Prostate gland (tissue), 2 donors: ENCODE data around the gene LGI4. TPM values are rescaled to one million over a fixed set of nuclear protein-coding genes. Genes with fewer than 3 reads are reported as not detected.
"Not testable (repeated sequence)": the region's sequence is repeated elsewhere in the genome, so short reads cannot be mapped to it uniquely, and the experiment has no call there.

Source experiments
- DNase-seq: peaks from one replicate; pipeline ENCODE4 v3.0.0-alpha.2; 2019; ENCODE audit warnings: low spot score
- H3K27ac ChIP-seq, 2 donors: fragments of 200-600 bp; sonication (generic); 2 replicates each; pipeline ENCODE4 v1.5.1; 2017 to 2019
- H3K27me3 ChIP-seq: fragments of 200-600 bp; sonication (generic); replicated peaks from 2 replicates; pipeline ENCODE4 v1.5.1; 2019; ENCODE audit not compliant: insufficient read depth
- H3K36me3 ChIP-seq, 2 donors: fragments of 200-600 bp; sonication (generic); 1 replicate in 1 of 2; 2 replicates in 1 of 2; pipeline versions ENCODE4 v1.5.1 to v1.8.1; 2017 to 2019
- H3K4me1 ChIP-seq: fragments of 200-600 bp; sonication (generic); replicated peaks from 2 replicates; pipeline ENCODE4 v1.5.1; 2019
- H3K4me3 ChIP-seq, 2 donors: fragments of 200-600 bp; sonication (generic); 2 replicates each; pipeline ENCODE4 v1.5.1; 2017 to 2019
- H3K9me3 ChIP-seq: fragments of 200-600 bp; sonication (generic); 2 replicates; pipeline ENCODE4 v1.5.1; 2017
- POLR2A ChIP-seq: fragments of 450-650 bp; IDR thresholded peaks from one replicate; pipeline ENCODE4 v1.6.1; 2016; ENCODE audit warnings: antibody characterized with exemption, mild to moderate bottlenecking
- POLR2AphosphoS5 ChIP-seq: sonication (generic); formaldehyde crosslinking; IDR thresholded peaks from one replicate; pipeline ENCODE4 v1.6.1; 2017; ENCODE audit warnings: antibody characterized with exemption
- WGBS: methylation state at CpG from one replicate; pipeline ENCODE4 v1.1.5; 2018; 5-methylcytosine and 5-hydroxymethylcytosine counted together
- intact Hi-C: fragments of 100-400 bp; cut with DNase I; formaldehyde crosslinking; loops from one replicate; pipeline ENCODE4 v1.14.2; 2022
- total RNA-seq, 2 donors: library from RNA; depleted of rRNA; stranded (reverse); fragments of >200 nt; gene quantifications; one replicate each; pipeline ENCODE4 v1.1.0, GENCODE V29; 2016
- TF ChIP-seq, protein P1 (sequence below), 4 experiments: fragments of 200-600 bp in 2 of 4; fragments of 450-650 bp in 2 of 4; sonication (generic) in 2 of 4; IDR thresholded peaks; 1 replicate in 3 of 4; 2 replicates in 1 of 4; pipeline ENCODE4 v1.5.1; 2016 to 2019; ENCODE audit warnings: antibody characterized with exemption in 4 of 4, mild to moderate bottlenecking in 2 of 4, moderate library complexity in 2 of 4

The LGI4 gene
- total RNA-seq, 2 donors from 2014 or later = 9.1 to 16.3 TPM

DNA sequence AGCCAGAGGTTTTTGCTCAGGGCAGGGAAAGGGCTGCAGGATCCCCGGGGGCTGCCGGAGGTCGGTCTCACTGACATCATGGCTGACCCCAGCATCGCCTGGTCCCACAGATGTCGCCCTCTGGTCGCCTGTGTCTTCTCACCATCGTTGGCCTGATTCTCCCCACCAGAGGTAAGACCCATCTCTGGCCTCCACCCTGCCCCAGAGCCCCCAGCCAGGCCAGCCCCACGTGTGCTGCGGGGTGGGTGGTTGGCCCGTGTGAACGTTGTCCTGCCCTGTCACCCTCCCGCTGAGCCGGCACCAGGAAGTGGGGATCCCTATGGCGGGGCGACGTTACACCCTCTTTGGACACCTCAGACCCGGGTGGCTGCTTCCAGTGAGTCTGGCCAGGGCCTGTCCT lies 20.6 kb upstream of the LGI4 start:
- peaks cover 12% of the 10 kb centered on the region for H3K27me3 ChIP-seq
- H3K4me3 ChIP-seq = peak overlapping the region; percentile 37 to 41
- H3K36me3 ChIP-seq = no peaks in the 10 kb centered on the region
- no peak overlapping the region for H3K27ac ChIP-seq
- TF ChIP-seq POLR2A = no peak
- no peak for TF ChIP-seq POLR2AphosphoS5
- TF ChIP-seq, protein P1, sequence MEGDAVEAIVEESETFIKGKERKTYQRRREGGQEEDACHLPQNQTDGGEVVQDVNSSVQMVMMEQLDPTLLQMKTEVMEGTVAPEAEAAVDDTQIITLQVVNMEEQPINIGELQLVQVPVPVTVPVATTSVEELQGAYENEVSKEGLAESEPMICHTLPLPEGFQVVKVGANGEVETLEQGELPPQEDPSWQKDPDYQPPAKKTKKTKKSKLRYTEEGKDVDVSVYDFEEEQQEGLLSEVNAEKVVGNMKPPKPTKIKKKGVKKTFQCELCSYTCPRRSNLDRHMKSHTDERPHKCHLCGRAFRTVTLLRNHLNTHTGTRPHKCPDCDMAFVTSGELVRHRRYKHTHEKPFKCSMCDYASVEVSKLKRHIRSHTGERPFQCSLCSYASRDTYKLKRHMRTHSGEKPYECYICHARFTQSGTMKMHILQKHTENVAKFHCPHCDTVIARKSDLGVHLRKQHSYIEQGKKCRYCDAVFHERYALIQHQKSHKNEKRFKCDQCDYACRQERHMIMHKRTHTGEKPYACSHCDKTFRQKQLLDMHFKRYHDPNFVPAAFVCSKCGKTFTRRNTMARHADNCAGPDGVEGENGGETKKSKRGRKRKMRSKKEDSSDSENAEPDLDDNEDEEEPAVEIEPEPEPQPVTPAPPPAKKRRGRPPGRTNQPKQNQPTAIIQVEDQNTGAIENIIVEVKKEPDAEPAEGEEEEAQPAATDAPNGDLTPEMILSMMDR (IDR thresholded peaks at IDR 0.05) = no peak
- DNase-seq = no peak
- no peaks in the 10 kb centered on the region for H3K9me3 ChIP-seq
- 30% methylated on average over 17 of the region's 17 CpGs for WGBS
- intact Hi-C loops = no loop called here
- no peaks in the 10 kb centered on the region for H3K4me1 ChIP-seq

DNA sequence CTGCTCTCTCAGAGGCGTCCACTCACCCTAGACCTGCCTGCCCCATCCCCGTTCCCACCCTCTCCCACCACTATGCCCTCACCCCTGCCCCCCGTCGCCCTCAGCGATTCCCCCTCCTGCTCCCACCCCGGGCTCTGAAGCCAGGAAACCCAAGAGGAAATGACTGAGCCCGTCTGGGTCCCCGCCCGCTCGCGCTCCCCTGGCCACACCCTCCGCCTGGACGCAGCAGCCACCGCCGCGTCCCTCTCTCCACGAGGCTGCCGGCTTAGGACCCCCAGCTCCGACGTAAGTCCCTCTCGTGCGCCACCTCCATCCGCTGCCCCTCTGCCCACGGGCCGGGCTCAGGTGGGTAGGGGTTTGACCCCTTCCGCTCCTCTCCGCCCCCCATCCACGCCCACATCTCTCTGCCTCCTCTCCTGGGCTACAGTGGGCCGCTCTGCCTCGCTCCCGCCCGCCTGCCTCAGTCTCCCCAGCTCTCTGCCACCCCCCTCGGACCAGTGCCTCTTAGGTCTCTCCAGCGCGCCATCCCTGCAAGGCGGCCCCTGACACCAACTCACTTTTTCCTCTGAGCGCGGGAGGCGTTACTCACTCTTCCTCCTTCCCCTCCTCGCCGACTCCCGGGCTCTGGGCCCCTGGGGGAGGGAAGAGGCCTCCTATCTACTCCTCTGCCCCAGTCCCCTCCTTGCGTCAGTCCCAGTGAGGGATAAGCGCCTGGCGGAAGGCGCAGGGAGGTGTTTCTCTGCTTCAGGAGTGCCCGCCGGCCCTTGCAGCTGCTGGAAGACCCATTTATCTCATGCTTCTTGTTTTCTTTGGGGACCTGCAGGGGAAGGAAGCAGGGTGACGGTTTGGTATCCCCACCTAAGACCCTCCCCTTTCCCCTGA lies 19.9 kb upstream of the LGI4 start, which contains the start of gene FXYD5:
Gene FXYD5 (plus strand): TSS at position 211 of the 882 bp plus-strand sequence. CDS start 816 bp downstream, outside the sequence.
- no peak for DNase-seq
- intact Hi-C loops = no loop called here
- no peaks in the 10 kb centered on the region for H3K36me3 ChIP-seq
- peak within 1 kb of the TSS in 1 of 2 donors; percentile 36 for H3K27ac ChIP-seq
- no peaks in the 10 kb centered on the region for H3K4me1 ChIP-seq
- H3K27me3 ChIP-seq = peaks cover 12% of the 10 kb centered on the region
- H3K9me3 ChIP-seq = no peaks in the 10 kb centered on the region
- peak within 1 kb of the TSS; percentile 37 to 41 for H3K4me3 ChIP-seq
- WGBS = 2% methylated on average over 49 of the region's 49 CpGs
- TF ChIP-seq POLR2A = no peak
- no peak for TF ChIP-seq POLR2AphosphoS5
- TF ChIP-seq, protein P1 (IDR thresholded peaks at IDR 0.05) = no peak

DNA sequence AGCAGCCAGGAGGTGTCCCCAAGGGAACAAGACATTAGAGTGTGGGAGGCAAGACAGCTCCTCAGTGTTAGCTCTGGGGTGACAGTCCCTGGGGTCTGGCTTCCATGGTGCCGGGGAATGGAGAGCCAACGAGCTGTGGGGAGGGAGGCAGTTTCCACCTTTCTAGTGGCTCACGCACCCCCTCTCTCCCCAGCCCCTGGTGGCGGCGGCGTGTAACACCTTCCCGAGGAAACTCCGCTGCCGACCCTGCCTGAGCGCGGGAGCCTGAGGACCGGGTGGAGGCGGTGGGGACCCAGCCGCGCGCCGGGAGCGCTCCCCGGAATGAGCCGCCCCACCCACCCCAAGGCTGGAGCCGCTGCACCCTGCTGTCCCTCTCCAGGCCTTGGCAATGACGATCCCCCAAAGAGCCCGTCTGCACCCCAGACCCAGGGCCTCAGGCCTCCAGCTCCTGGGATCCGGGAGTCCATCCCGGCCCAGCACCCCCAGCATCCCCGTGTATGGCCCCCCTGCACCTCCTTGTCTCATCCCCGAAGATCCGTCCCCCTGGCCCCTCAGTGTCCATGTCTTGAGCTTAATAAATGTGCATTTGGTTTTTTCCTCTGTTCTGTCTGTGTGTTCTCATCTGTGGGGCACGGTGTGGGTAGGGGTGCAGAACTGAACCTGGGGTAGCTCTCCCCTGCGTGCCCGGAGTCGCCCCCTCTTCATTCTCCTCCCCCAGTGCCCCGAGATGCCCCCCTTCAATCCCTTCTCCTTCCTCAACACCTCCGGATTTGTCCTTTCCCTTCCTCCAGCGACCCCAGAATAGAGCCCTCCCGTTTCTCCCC lies 19.1 kb upstream of the LGI4 start:
- TF ChIP-seq, protein P1 (IDR thresholded peaks at IDR 0.05) = peak in 2 of 4 experiments; percentile 23 to 62
- TF ChIP-seq POLR2AphosphoS5 = no peak
- intact Hi-C loops = no loop called here
- 4% methylated on average over 29 of the region's 36 CpGs for WGBS
- Histone ChIP-seq H3K36me3 (no peaks in the 10 kb centered on the region), H3K4me3 (peak overlapping the region; percentile 37 to 41), H3K4me1 (no peaks in the 10 kb centered on the region), H3K9me3 (no peaks in the 10 kb centered on the region), H3K27ac (peak overlapping the region in 1 of 2 donors; percentile 36), H3K27me3 (peaks cover 12% of the 10 kb centered on the region)
- DNase-seq = no peak

DNA sequence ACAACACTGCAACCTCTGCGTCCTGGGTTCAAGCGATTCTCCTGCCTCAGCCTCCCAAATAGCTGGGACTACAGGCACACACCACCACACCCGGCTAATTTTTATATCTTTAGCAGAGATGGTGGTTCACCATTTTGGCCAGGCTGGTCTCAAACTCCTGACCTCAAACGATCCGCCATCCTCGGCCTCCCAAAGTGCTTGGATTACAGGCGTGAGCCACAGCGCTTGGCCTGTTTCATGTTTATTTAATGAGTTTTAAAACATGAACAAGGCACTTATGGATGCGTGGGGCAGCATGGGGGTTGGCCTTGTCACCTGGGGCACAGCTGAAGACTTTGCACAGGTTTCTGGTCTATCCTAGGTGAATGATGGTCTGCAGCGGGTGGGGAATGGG lies 18.3 kb upstream of the LGI4 start:
- H3K9me3 ChIP-seq, intact Hi-C loops, H3K27ac ChIP-seq, H3K4me3 ChIP-seq, DNase-seq, H3K36me3 ChIP-seq, H3K4me1 ChIP-seq: not testable (repeated sequence)
- peaks cover 12% of the 10 kb centered on the region for H3K27me3 ChIP-seq
- WGBS = 70% methylated on average over 10 of the region's 10 CpGs

DNA sequence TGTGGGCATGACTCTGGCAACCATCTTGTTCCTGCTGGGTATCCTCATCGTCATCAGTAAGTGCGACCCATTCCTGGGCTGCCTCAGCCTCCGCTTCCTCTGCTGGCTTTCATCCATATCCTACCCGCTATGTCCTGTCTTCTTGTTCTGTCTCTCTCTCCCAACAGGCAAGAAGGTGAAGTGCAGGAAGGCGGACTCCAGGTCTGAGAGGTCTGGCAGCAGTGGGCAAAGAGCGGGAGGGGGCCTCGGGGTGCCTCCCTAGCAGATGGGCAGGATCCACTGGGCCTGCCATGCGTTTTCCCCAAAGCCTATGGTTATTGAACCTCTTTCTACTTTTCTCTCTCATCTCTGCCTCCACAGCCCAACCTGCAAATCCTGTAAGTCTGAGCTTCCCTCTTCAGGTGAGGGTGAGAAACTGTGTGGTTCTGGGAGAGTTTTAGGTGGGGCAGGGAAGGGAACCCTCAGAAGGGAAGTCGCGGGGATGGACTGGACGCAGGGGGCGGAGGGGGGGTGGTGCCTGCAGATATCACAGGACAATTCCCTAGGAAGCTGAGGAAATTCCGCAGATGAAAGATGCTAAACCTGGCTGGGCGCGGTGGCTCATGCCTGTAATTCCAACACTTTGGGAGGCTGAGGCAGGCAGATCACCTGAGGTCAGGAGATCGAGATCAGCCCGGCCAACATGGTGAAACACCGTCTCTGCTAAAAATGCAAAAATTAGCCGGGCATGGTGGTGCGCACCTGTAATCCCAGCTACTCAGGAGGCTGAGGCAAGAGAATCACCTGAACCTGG lies 16.6 kb upstream of the LGI4 start:
- Histone ChIP-seq H3K4me1 (no peaks in the 10 kb centered on the region), H3K27me3 (peaks cover 12% of the 10 kb centered on the region), H3K36me3 (no peaks in the 10 kb centered on the region), H3K4me3 (no peak overlapping the region), H3K9me3 (no peaks in the 10 kb centered on the region), H3K27ac (no peak overlapping the region)
- intact Hi-C loops = no loop called here
- no peak for TF ChIP-seq POLR2AphosphoS5
- TF ChIP-seq POLR2A = no peak
- TF ChIP-seq, protein P1 (IDR thresholded peaks at IDR 0.05) = no peak
- whole genome bisulfite sequencing = 81% methylated on average over 20 of the region's 20 CpGs
- no peak for DNase-seq
